H1 (cell line): Measurements from ENCODE around the gene IL17REL. TPM values are rescaled to one million over a fixed set of nuclear protein-coding genes. Genes with fewer than 3 reads are reported as not detected.
A peak's percentile ranks its signal among the peaks of the same experiment; 100 is the strongest.

Source experiments
- CTCF ChIA-PET: fragments of 300-600 bp; sonication (Branson Sonifier 250); formaldehyde crosslinking; loops from one replicate; lab custom pipeline; 2021; ENCODE audit not compliant: partially characterized antibody; lab: Charles Lee
- POLR2A ChIA-PET: fragments of 300-600 bp; sonication (Branson Sonifier 250); formaldehyde crosslinking; loops from one replicate; lab custom pipeline; 2021; ENCODE audit warnings: inconsistent platforms; ENCODE audit not compliant: partially characterized antibody; lab: Charles Lee
- DNase-seq, 2 experiments: peaks; one replicate each; pipeline versions ENCODE4 v3.0.0 to v3.0.0-alpha.2; 2010 to 2022; ENCODE audit warnings: low spot score in 2 of 2, low read depth in 1 of 2, mixed read lengths in 1 of 2
- FAIRE-seq: peaks from 2 replicates; lab custom pipeline; 2011; peaks lifted over from hg19 to GRCh38; lab: Jason Lieb, UNC
- H2AFZ ChIP-seq: 2 replicates; pipeline ENCODE4 v1.8.1; 2012; ENCODE audit warnings: low read length, inconsistent platforms
- H2AK5ac ChIP-seq: 2 replicates; pipeline ENCODE4 v1.6.1; 2013; ENCODE audit warnings: low read depth, low read length
- H2BK120ac ChIP-seq: replicated peaks from 2 replicates; pipeline ENCODE3; 2013; ENCODE audit warnings: low read depth, low read length, inconsistent platforms
- H2BK12ac ChIP-seq: 2 replicates; pipeline ENCODE4 v1.6.1; 2013; ENCODE audit warnings: low read depth, low read length
- H2BK15ac ChIP-seq: 2 replicates; pipeline ENCODE4 v1.6.1; 2013; ENCODE audit warnings: low read length
- H2BK20ac ChIP-seq: 2 replicates; pipeline ENCODE4 v1.6.1; 2013; ENCODE audit warnings: low read length
- H2BK5ac ChIP-seq: 2 replicates; pipeline ENCODE4 v1.6.1; 2013; ENCODE audit warnings: low read depth, low read length
- H3K14ac ChIP-seq: 2 replicates; pipeline ENCODE4 v1.6.1; 2013; ENCODE audit warnings: inconsistent platforms; ENCODE audit not compliant: insufficient read length
- H3K18ac ChIP-seq: 2 replicates; pipeline ENCODE4 v1.6.1; 2013; ENCODE audit warnings: low read length; ENCODE audit errors: extremely low read depth
- H3K23ac ChIP-seq: 2 replicates; pipeline ENCODE4 v1.6.1; 2013; ENCODE audit warnings: inconsistent platforms; ENCODE audit not compliant: insufficient read length
- H3K23me2 ChIP-seq: 2 replicates; pipeline ENCODE4 v1.6.1; 2013; ENCODE audit warnings: low read depth, low read length
- H3K27ac ChIP-seq: 2 replicates; pipeline ENCODE4 v1.6.1; 2011; ENCODE audit warnings: low read depth, low read length, inconsistent platforms
- H3K27me3 ChIP-seq, 4 experiments: replicated peaks in 1 of 4; 1 replicate in 1 of 4; 2 replicates in 3 of 4; pipeline versions ENCODE4 v1.6.1 to v1.8.1; 2011 to 2013; ENCODE audit warnings: low read length in 3 of 4, mild to moderate bottlenecking in 3 of 4, inconsistent platforms in 2 of 4, mixed read lengths in 2 of 4, moderate library complexity in 1 of 4; ENCODE audit not compliant: control insufficient read depth in 3 of 4, insufficient read depth in 3 of 4; ENCODE audit errors: extremely low read depth in 1 of 4
- H3K36me3 ChIP-seq, 4 experiments: 2 replicates each; pipeline versions ENCODE4 v1.6.1 to v1.8.1; 2011 to 2013; ENCODE audit warnings: mild to moderate bottlenecking in 4 of 4, low read length in 3 of 4, moderate library complexity in 2 of 4, control low read depth in 1 of 4, inconsistent platforms in 1 of 4; ENCODE audit not compliant: insufficient read depth in 4 of 4, control insufficient read depth in 2 of 4
- H3K4ac ChIP-seq: replicated peaks from 2 replicates; pipeline ENCODE3; 2013; ENCODE audit warnings: low read length, low read depth, mixed read lengths, inconsistent platforms; ENCODE audit not compliant: insufficient read length
- H3K4me1 ChIP-seq, 4 experiments: replicated peaks in 1 of 4; 1 replicate in 1 of 4; 2 replicates in 3 of 4; pipeline versions ENCODE4 v1.6.1 to v1.8.1; 2011 to 2013; ENCODE audit warnings: low read length in 3 of 4, inconsistent platforms in 2 of 4, mixed read lengths in 1 of 4; ENCODE audit not compliant: insufficient read depth in 4 of 4, control insufficient read depth in 3 of 4
- H3K4me2 ChIP-seq, 2 experiments: 2 replicates each; pipeline versions ENCODE4 v1.6.1 to v1.8.1; 2011 to 2013; ENCODE audit warnings: low read depth in 2 of 2, low read length in 2 of 2, control low read depth in 1 of 2, inconsistent platforms in 1 of 2, mild to moderate bottlenecking in 1 of 2; ENCODE audit not compliant: insufficient read depth in 1 of 2
- H3K4me3 ChIP-seq, 4 experiments: fragments of 200-600, 300-600 bp in 1 of 4; sonication (generic), shearing (Covaris generic), sonication (Bioruptor Twin) in 1 of 4; 2 replicates each; pipeline versions ENCODE4 v1.5.1 to v1.8.1; 2011 to 2016; ENCODE audit warnings: low read length in 4 of 4, low read depth in 3 of 4, control low read depth in 2 of 4, inconsistent platforms in 2 of 4, mild to moderate bottlenecking in 2 of 4, mixed read lengths in 1 of 4, moderate library complexity in 1 of 4; ENCODE audit not compliant: insufficient read depth in 2 of 4; ENCODE audit errors: extremely low read depth in 1 of 4
- H3K56ac ChIP-seq: replicated peaks from 2 replicates; pipeline ENCODE3; 2013; ENCODE audit warnings: low read depth, mild to moderate bottlenecking, mixed read lengths, low read length, inconsistent platforms; ENCODE audit not compliant: insufficient read length
- H3K79me1 ChIP-seq: 2 replicates; pipeline ENCODE4 v1.6.1; 2013; ENCODE audit warnings: low read depth, low read length, control low read depth
- H3K79me2 ChIP-seq, 2 experiments: 2 replicates each; pipeline versions ENCODE4 v1.6.1 to v1.8.1; 2012 to 2013; ENCODE audit warnings: low read length in 2 of 2, mild to moderate bottlenecking in 2 of 2, inconsistent platforms in 1 of 2; ENCODE audit not compliant: insufficient read depth in 2 of 2, control insufficient read depth in 1 of 2
- H3K9ac ChIP-seq, 4 experiments: replicated peaks in 1 of 4; 1 replicate in 1 of 4; 2 replicates in 3 of 4; pipeline versions ENCODE4 v1.6.1 to v1.8.1; 2011 to 2013; ENCODE audit warnings: low read depth in 3 of 4, low read length in 3 of 4, control low read depth in 2 of 4, mild to moderate bottlenecking in 2 of 4, moderate library complexity in 2 of 4, inconsistent platforms in 1 of 4; ENCODE audit errors: extremely low read depth in 1 of 4
- H3K9me3 ChIP-seq, 2 experiments: 2 replicates each; pipeline versions ENCODE4 v1.6.1 to v1.8.1; 2012 to 2013; ENCODE audit warnings: mild to moderate bottlenecking in 2 of 2, moderate library complexity in 2 of 2, control low read depth in 1 of 2, inconsistent platforms in 1 of 2, low read depth in 1 of 2, low read length in 1 of 2, mixed read lengths in 1 of 2; ENCODE audit not compliant: insufficient read depth in 2 of 2
- H4K20me1 ChIP-seq, 2 experiments: replicated peaks in 1 of 2; 2 replicates each; pipeline versions ENCODE3 to v1.8.1; 2011 to 2013; ENCODE audit warnings: inconsistent platforms in 2 of 2, low read length in 2 of 2, mild to moderate bottlenecking in 1 of 2; ENCODE audit not compliant: insufficient read depth in 2 of 2, control insufficient read depth in 1 of 2
- H4K5ac ChIP-seq: 2 replicates; pipeline ENCODE4 v1.6.1; 2013; ENCODE audit warnings: low read length, low read depth, mixed read lengths, inconsistent platforms; ENCODE audit not compliant: insufficient read length
- H4K8ac ChIP-seq: 2 replicates; pipeline ENCODE4 v1.8.0; 2013; ENCODE audit warnings: mild to moderate bottlenecking, moderate library complexity, low read length, inconsistent platforms; ENCODE audit not compliant: insufficient read depth; ENCODE audit errors: extremely low read depth
- H4K91ac ChIP-seq: replicated peaks from 2 replicates; pipeline ENCODE3; 2013; ENCODE audit warnings: low read length, mixed read lengths, inconsistent platforms; ENCODE audit not compliant: insufficient read length
- RAD21 ChIP-seq, 2 experiments: IDR thresholded peaks in 1 of 2; conservative IDR thresholded peaks in 1 of 2; 2 replicates each; pipeline ENCODE4 v1.6.1; 2011; ENCODE audit warnings: low read depth in 2 of 2, low read length in 2 of 2, improper control_type of control experiment in 1 of 2, inconsistent platforms in 1 of 2, mild to moderate bottlenecking in 1 of 2, moderate library complexity in 1 of 2
- TBP ChIP-seq: IDR thresholded peaks from 2 replicates; pipeline ENCODE4 v1.6.1; 2011; ENCODE audit warnings: low read depth, low read length, improper control_type of control experiment
- WGBS, 2 experiments: shearing (Covaris generic) in 1 of 2; methylation state at CpG; one replicate each; pipeline versions ENCODE4 v1.1.6 to v1.1.7; 2013 to 2015; ENCODE audit warnings: low lambda C conversion rate in 2 of 2, mixed read lengths in 2 of 2, inconsistent platforms in 1 of 2, low coverage in 1 of 2, missing lambda C conversion rate in 1 of 2; ENCODE audit not compliant: insufficient replicate concordance in 2 of 2, insufficient coverage in 1 of 2, insufficient read length in 1 of 2; ENCODE audit errors: extremely low coverage in 1 of 2, missing lambda C conversion rate in 1 of 2; 5-methylcytosine and 5-hydroxymethylcytosine counted together
- polyA plus RNA-seq, 7 experiments: library from polyadenylated mRNA; depleted of rRNA in 3 of 7; stranded (reverse) in 5 of 7; unstranded in 2 of 7; fragments of >200 nt in 5 of 7; fragments of 200-250 nt in 2 of 7; gene quantifications; 1 replicate in 5 of 7; 2 replicates in 1 of 7; 4 replicates in 1 of 7; pipeline versions ENCODE4 v1.2.1 to v1.2.3, GENCODE V29; 2011 to 2013; ENCODE audit warnings: missing spikeins in 2 of 7, mixed read lengths in 2 of 7
- total RNA-seq: library from RNA; stranded (reverse); fragmentation: NEBNext Ultra II Directional; extraction: Animal tissue kit (Norgen Biotek cat#: 25700); gene quantifications from 2 replicates; pipeline ENCODE4 v1.2.1, GENCODE V29; 2021

IL17REL gene
- total and polyA plus RNA-seq, 2 of the 8 experiments (the other 6 are each of a cell fraction or from before 2014, with no cell fraction given): 0.15 to 0.20 TPM

GRCh38 chr22:50060441-50061140, 48.0 kb upstream of the IL17REL start:
- no peak overlapping the region for H3K56ac ChIP-seq
- H3K79me2 ChIP-seq: no peaks in the 10 kb centered on the region
- H3K14ac ChIP-seq: no peak overlapping the region
- H3K18ac ChIP-seq: no peak overlapping the region
- no peaks in the 10 kb centered on the region for H3K79me1 ChIP-seq
- H3K9ac ChIP-seq: no peak overlapping the region; a peak in 1 of 7 replicates
- no peak overlapping the region for H4K5ac ChIP-seq
- H4K91ac ChIP-seq: no peak overlapping the region
- H3K4ac ChIP-seq: no peak overlapping the region
- no peaks in the 10 kb centered on the region for H3K36me3 ChIP-seq
- no peak overlapping the region for H2BK5ac ChIP-seq
- no peak overlapping the region for H3K27ac ChIP-seq
- no peak overlapping the region for H3K23ac ChIP-seq
- H2AFZ ChIP-seq: no peak overlapping the region
- peaks cover 8 to 20% (median 11%) of the 10 kb centered on the region in 4 experiments for H3K27me3 ChIP-seq
- no peak overlapping the region for H2AK5ac ChIP-seq
- H2BK15ac ChIP-seq: no peak overlapping the region
- CTCF ChIA-PET: interaction anchor here (0.5 to 2.9 kb wide), 13 partner anchors 8 to 435 kb away, joined by 3 to 10 read pairs (median 4); no protein-coding TSS in a partner anchor
- H2BK12ac ChIP-seq: no peak overlapping the region
- no peaks in the 10 kb centered on the region for H4K20me1 ChIP-seq
- peaks cover 15% of the 10 kb centered on the region; the same call in 1 of the 2 replicates for H3K23me2 ChIP-seq
- H3K4me1 ChIP-seq: peaks cover 0 to 11% (median 2%) of the 10 kb centered on the region in 4 experiments; a peak in 4 of 7 replicates
- no peak overlapping the region for H2BK20ac ChIP-seq
- no peak overlapping the region for H3K4me3 ChIP-seq
- WGBS, 2 experiments: 88% methylated on average over 23 of the region's 28 CpGs; no CpG with 5 or more reads in 1 of the 2 experiments
- no peak overlapping the region; the same call in 1 of the 2 replicates for H4K8ac ChIP-seq
- FAIRE-seq (no peak), DNase-seq (no peak)
- H2BK120ac ChIP-seq: no peak overlapping the region
- no peaks in the 10 kb centered on the region for H3K9me3 ChIP-seq
- peak overlapping the region in 1 of 2 experiments; percentile 13; a peak in 2 of 4 replicates for H3K4me2 ChIP-seq
- POLR2A ChIA-PET: no interaction called here
- peak in 1 of 2 experiments; percentile 35; a peak in 2 of 4 replicates for TF ChIP-seq RAD21 (IDR thresholded peaks at IDR 0.05 in 1 of 2, conservative IDR thresholded peaks at IDR 0.05 in 1 of 2; ENCODE audit: low read depth in 2 of 2, low read length in 2 of 2)
- no peak for TF ChIP-seq TBP
